Hematopoietic multipotent progenitor cell treated with erythropoietin and hydrocortisone succinate and interleukin-3 and kit ligand, for 6 days (in vitro differentiated cells): ENCODE measurements around the gene SDHD.

ENCODE experiments used
- DNase-seq: peaks from one replicate; pipeline ENCODE4 v3.0.0-alpha.2; 2015

SDHD gene

GRCh38 chr11:112106070-112106469 is 19.4 kb downstream of the SDHD start:
- DNase-seq = no peak

- peak; percentile 83 for DNase-seq
Measured at GRCh38 chr11:112113539-112114457, 27.1 kb downstream of the SDHD start.

- no peak for DNase-seq
Measured at GRCh38 chr11:112114460-112114859, 27.8 kb downstream of the SDHD start.

- no peak for DNase-seq
Measured at GRCh38 chr11:112115386-112115785, 28.7 kb downstream of the SDHD start.

DNA sequence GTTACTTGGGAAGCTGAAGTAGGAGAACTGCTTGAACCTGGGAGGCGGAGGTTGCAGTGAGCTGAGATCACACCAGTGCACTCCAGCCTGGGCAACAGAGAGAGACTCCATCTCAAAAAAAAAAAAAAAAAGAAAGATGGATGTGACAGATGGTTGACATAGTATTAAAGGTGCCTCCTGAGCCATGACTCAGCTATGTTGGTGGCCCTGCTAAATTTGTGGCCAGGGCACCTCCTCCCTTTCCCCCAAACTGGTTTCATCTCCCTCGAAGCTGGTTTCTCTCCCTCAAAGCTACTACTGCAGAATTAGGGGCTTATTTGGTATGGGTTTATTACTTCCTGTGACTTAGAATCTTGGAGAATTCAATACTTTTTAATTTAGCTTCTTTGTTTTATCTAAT is 31.5 kb downstream of the SDHD start:
- DNase-seq = no peak

- no peak for DNase-seq
Measured at GRCh38 chr11:112121981-112122615, 35.4 kb downstream of the SDHD start.

GRCh38 chr11:112123129-112123528 is 36.5 kb downstream of the SDHD start:
- DNase-seq = no peak

DNA sequence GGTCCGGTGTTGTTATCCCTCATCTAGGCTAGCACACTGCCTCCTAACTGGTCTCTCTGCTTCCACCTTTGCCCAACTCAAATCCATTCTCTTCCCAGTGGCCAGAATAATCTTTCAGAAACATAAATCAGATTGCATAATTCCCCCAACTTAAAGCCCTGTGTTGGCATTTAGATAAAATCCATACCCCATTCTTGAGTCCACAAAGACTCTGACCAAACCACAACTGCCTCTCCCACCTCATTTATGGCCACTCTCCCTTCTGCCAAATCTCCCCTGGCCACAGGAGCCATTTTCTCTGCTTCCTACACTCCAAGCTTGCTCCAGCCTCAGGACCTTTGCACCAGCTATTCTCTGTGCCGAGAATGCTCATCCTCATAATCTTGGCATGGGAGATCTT is 40.4 kb downstream of the SDHD start:
- no peak for DNase-seq

DNA sequence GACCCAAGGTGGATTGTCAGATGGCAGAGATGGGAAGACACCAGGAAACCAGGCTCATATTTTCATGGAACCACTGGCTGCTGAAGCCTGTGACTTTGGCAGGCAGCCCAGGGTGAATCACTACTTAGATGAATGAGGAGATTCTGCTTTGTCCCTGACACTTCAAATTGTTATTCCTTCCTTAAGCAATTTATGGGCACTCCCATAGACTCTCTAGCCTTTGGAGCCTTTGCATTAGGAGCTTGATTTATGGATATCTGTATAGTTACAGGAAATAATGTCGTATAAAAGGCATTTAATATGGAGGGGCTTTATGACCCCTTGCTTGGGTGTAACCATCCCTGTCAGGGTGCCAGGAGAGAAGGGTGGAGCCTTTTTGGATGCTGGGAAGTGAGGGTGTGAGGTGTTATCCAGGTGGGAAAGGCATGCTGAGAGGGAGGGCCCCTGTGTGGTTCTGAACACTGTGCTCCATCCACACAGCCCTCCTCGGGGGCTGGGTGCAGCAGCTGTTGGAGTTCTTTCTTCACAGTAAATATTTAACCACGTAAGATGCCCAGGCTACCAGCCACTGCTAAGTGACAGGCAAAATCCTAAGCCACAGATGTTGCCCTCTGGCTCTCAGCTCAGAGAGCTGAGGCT is 41.9 kb downstream of the SDHD start:
- peak; percentile 21 for DNase-seq

GRCh38 chr11:112129656-112130055 is 43.0 kb downstream of the SDHD start:
- peak; percentile 43 for DNase-seq

GRCh38 chr11:112132737-112133136 is 46.1 kb downstream of the SDHD start:
- no peak for DNase-seq

DNA sequence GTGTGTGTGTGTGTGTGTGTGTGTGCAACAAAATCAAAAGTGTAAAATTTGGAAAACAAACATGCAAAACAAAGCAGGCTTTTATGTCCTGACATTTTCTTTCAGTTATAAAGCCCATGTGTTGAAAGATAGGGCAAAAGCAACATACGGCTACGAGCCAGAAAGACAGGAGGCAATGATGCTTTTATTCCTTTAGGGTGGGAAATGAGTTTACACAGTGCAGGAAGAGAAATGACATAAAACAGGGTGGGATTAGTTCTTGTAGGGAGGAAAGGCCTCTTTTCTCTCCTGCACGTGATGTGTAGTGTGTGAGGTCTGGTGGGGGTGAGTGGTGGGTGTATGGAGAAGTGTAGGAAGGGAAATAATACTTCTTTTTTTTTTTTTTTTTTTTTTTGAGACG is 47.8 kb downstream of the SDHD start:
- DNase-seq = no peak

DNA sequence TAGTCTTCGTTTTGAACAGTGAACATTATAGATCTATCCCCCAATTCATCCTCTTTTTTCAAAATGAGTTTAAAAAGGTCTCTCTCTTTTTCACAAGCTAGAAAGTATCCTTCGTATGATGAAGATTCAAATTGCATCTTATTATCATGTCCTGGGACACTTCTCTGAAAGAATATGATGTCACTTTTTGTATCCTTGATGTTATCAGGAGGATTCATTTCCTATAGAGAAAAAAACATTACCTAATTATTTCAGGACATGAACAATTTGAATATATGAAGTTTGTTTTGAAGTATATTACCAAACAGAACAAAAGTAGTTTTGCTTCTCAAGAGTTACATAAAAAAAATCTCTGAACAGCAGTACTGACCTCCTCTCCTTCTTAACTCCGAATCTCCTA is 56.9 kb downstream of the SDHD start:
- no peak for DNase-seq
